Mesodermal cell (in vitro differentiated cells): ENCODE data around the gene BZW2.

Experiments used
- H3K27ac ChIP-seq: 2 replicates; pipeline ENCODE4 v1.7.0; 2013; ENCODE audit warnings: mild to moderate bottlenecking, low read depth, low read length, moderate library complexity; ENCODE audit not compliant: severe bottlenecking
- H3K36me3 ChIP-seq: 2 replicates; pipeline ENCODE4 v1.7.1; 2013; ENCODE audit warnings: mild to moderate bottlenecking, low read length, moderate library complexity; ENCODE audit not compliant: control insufficient read depth, insufficient read depth
- H3K4me1 ChIP-seq: one replicate; pipeline ENCODE4 v1.7.1; 2013; ENCODE audit warnings: mild to moderate bottlenecking, low read length; ENCODE audit not compliant: insufficient read depth, control insufficient read depth, poor library complexity, severe bottlenecking
- H3K4me3 ChIP-seq: 2 replicates; pipeline ENCODE4 v1.7.0; 2013; ENCODE audit warnings: low read length, control low read depth, mild to moderate bottlenecking; ENCODE audit not compliant: insufficient read depth, poor library complexity, severe bottlenecking; ENCODE audit errors: extremely low read depth
- H3K9me3 ChIP-seq: 2 replicates; pipeline ENCODE4 v1.7.1; 2013; ENCODE audit warnings: mild to moderate bottlenecking, low read length, moderate library complexity; ENCODE audit not compliant: control insufficient read depth
- WGBS, 2 experiments: methylation state at CpG; one replicate each; pipeline ENCODE4 v1.1.5; 2013; ENCODE audit warnings: missing lambda C conversion rate in 2 of 2; ENCODE audit not compliant: insufficient coverage in 2 of 2; 5-methylcytosine and 5-hydroxymethylcytosine counted together

The BZW2 gene

GRCh38 chr7:16619979-16620408, 26.0 kb upstream of the BZW2 start:
- Histone ChIP-seq H3K36me3 (peaks cover 45% of the 10 kb centered on the region), H3K4me1 (no peaks in the 10 kb centered on the region), H3K9me3 (no peaks in the 10 kb centered on the region), H3K4me3 (no peak overlapping the region), H3K27ac (no peak overlapping the region)
- WGBS, 2 experiments, result no CpG with 5 or more reads among the region's 2 CpGs

- Histone ChIP-seq H3K4me3 (no peak overlapping the region), H3K27ac (no peak overlapping the region), H3K9me3 (no peaks in the 10 kb centered on the region), H3K36me3 (peaks cover 18% of the 10 kb centered on the region), H3K4me1 (no peaks in the 10 kb centered on the region)
- WGBS, 2 experiments, result no CpG with 5 or more reads among the region's 2 CpGs
Observed at GRCh38 chr7:16626388-16626787, 19.6 kb upstream of the BZW2 start.

- no peak overlapping the region for H3K4me3 ChIP-seq
- H3K36me3 ChIP-seq, result peaks cover 10% of the 10 kb centered on the region
- whole genome bisulfite sequencing, 2 experiments, result no CpG with 5 or more reads among the region's 2 CpGs
- no peaks in the 10 kb centered on the region for H3K9me3 ChIP-seq
- H3K27ac ChIP-seq, result no peak overlapping the region
- no peaks in the 10 kb centered on the region for H3K4me1 ChIP-seq
Observed at GRCh38 chr7:16627236-16627635, 18.7 kb upstream of the BZW2 start.

DNA sequence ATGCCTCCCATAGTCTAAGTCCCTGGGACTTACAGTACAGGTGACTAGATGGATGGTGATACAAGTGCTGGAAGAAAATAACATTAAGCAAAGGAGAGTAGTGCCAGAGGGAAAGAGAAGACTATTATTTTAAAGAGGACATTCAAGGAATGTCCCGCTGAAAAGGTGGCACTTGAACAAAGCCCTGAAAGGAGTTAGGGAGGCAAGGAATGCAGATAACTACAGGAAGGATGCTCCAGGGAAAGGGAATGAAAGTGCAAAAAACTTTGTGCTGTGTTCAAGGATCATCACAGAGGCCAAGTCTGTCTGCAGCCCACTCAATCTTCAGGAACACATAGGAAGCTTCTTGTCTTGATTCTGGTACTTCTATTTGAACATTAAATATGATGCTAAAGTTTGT, 15.3 kb upstream of the BZW2 start:
- H3K4me3 ChIP-seq, result no peak overlapping the region
- WGBS, 2 experiments, result 18 to 23% methylated on average over 1 of the region's 1 CpG
- H3K27ac ChIP-seq, result no peak overlapping the region
- H3K4me1 ChIP-seq, result no peaks in the 10 kb centered on the region
- H3K9me3 ChIP-seq, result no peaks in the 10 kb centered on the region
- H3K36me3 ChIP-seq, result peaks cover 5% of the 10 kb centered on the region

DNA sequence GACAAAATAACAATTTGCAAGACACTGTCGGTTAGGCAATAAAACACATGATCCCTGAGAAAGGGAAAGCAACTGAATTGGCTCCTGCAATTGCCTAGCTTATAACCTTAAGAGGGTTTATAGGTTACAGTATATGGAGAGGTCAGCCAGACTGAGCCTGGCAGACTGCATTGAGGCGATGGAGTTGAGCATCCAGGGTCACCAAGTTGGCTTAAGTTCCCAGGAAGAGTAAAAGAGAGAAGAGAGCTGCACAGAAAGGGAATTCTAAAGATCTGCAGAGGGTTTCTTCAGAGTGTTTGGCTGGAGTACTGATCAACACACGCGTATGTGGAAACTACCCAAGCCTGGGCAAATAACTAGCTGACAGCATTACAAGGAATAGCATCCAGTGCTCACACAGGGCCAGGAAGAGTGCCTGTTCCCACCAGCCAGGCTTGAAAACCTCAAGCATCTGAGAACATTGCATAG, 11.7 kb upstream of the BZW2 start:
- Histone ChIP-seq H3K9me3 (no peaks in the 10 kb centered on the region), H3K27ac (no peak overlapping the region), H3K4me1 (no peaks in the 10 kb centered on the region), H3K4me3 (no peak overlapping the region), H3K36me3 (peaks cover 10% of the 10 kb centered on the region)
- WGBS, 2 experiments, result 87 to 90% methylated on average over 3 of the region's 4 CpGs

DNA sequence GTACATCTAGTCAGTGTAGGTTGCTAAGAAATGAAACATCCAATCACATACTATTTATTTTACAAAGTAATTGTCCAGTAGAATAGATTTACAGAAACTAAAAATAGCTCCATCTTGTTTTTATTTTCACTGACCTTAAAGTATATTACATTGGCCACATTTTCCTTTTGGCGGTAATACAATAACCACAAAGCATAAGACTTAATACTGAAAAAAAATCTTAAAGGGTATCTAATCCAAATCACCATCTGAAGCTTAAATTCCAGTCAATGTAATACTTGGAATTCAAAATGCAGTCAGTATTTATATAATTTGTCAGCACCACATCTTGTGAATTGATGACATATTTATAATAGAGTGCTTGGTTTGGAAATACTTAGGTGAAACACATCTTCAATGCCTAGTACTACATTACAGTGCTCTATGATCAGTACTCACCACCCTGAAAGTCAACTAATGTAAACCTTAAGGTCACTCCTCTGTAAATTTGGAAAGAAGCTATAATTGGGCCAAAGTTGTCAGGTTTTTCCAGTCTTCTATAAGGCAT, 9.4 kb upstream of the BZW2 start:
- H3K4me3 ChIP-seq, result no peak overlapping the region
- no peaks in the 10 kb centered on the region for H3K9me3 ChIP-seq
- H3K27ac ChIP-seq, result no peak overlapping the region
- peaks cover 14% of the 10 kb centered on the region for H3K36me3 ChIP-seq
- 100% methylated on average over 1 of the region's 1 CpG; no CpG with 5 or more reads in 1 of the 2 experiments for WGBS, 2 experiments
- no peaks in the 10 kb centered on the region for H3K4me1 ChIP-seq

DNA sequence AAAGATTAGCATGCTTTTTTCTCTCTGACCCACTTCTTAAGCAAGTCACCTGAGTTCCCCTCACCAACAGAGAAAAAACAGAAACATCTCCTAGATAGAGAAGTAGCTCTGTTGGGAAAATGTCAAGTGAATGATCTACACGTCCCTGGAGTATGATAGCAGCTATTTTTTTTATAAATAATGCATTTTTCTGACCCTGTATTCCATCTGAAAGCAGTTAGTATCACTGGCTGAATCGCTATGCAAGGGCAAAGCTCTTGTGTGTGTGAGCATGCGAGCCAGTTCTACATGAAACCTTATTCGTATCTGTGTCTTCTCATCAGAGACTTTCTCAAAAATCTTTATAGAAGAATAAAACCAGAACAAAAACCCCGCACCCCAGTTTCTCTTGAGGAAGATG, 8.6 kb upstream of the BZW2 start:
- Histone ChIP-seq H3K36me3 (peaks cover 14% of the 10 kb centered on the region), H3K4me3 (no peak overlapping the region), H3K27ac (no peak overlapping the region), H3K4me1 (no peaks in the 10 kb centered on the region), H3K9me3 (no peaks in the 10 kb centered on the region)
- 94 to 100% methylated on average over 2 to 3 of the region's 5 CpGs for WGBS, 2 experiments

GRCh38 chr7:16638282-16639280, 7.4 kb upstream of the BZW2 start:
- H3K36me3 ChIP-seq, result peaks cover 23% of the 10 kb centered on the region
- H3K9me3 ChIP-seq, result no peaks in the 10 kb centered on the region
- no peaks in the 10 kb centered on the region for H3K4me1 ChIP-seq
- H3K27ac ChIP-seq, result no peak overlapping the region
- 83% methylated on average over 1 to 3 of the region's 7 CpGs for WGBS, 2 experiments
- H3K4me3 ChIP-seq, result no peak overlapping the region

GRCh38 chr7:16644157-16644556, 1.8 kb upstream of the BZW2 start:
- Histone ChIP-seq H3K36me3 (peaks cover 15% of the 10 kb centered on the region), H3K27ac (no peak overlapping the region), H3K9me3 (no peaks in the 10 kb centered on the region), H3K4me3 (peak overlapping the region; percentile 80), H3K4me1 (peaks cover 23% of the 10 kb centered on the region)
- 82 to 84% methylated on average over 3 to 4 of the region's 4 CpGs for WGBS, 2 experiments

GRCh38 chr7:16644636-16645592, 1.1 kb upstream of the BZW2 start:
- Histone ChIP-seq H3K36me3 (peaks cover 11% of the 10 kb centered on the region), H3K9me3 (no peaks in the 10 kb centered on the region), H3K4me3 (peak overlapping the region; percentile 80), H3K27ac (peak overlapping the region; percentile 99), H3K4me1 (peaks cover 25% of the 10 kb centered on the region)
- WGBS, 2 experiments, result 1% methylated on average over 42 to 45 of the region's 57 CpGs
